Stomach (tissue), 4 donors: ENCODE results near the gene TTLL12.

Experiments used
- CTCF ChIP-seq, 7 experiments: fragments of 450-650 bp in 4 of 7; fragments of 200-600 bp in 3 of 7; sonication (generic) in 3 of 7; IDR thresholded peaks; one replicate each; pipeline ENCODE4 v1.5.1; 2016 to 2019; ENCODE audit warnings: antibody characterized with exemption in 7 of 7, control low read depth in 2 of 7, mild to moderate bottlenecking in 1 of 7
- EP300 ChIP-seq: sonication (generic); formaldehyde crosslinking; IDR thresholded peaks from one replicate; pipeline ENCODE4 v1.6.1; 2017; ENCODE audit warnings: antibody characterized with exemption
- POLR2A ChIP-seq, 4 donors: fragments of 450-650 bp; IDR thresholded peaks; one replicate each; pipeline ENCODE4 v1.6.1; 2016; ENCODE audit warnings: antibody characterized with exemption in 4 of 4, control low read depth in 2 of 4, mild to moderate bottlenecking in 1 of 4, moderate library complexity in 1 of 4
- POLR2AphosphoS5 ChIP-seq, 3 donors: sonication (generic); formaldehyde crosslinking; IDR thresholded peaks; one replicate each; pipeline ENCODE4 v1.6.1; 2016; ENCODE audit warnings: antibody characterized with exemption in 3 of 3

GRCh38 chr22:43182726-43183125, 4.2 kb downstream of the TTLL12 start:
- no peak for TF ChIP-seq CTCF (IDR thresholded peaks at IDR 0.05)
- TF ChIP-seq POLR2A (IDR thresholded peaks at IDR 0.05) = no peak
- TF ChIP-seq EP300 = no peak
- no peak for TF ChIP-seq POLR2AphosphoS5 (IDR thresholded peaks at IDR 0.05)
